ENCODE measurements around the gene IL10. TPM values are rescaled to one million over a fixed set of nuclear protein-coding genes. Genes with fewer than 3 reads are reported as not detected.

IL10 gene
- polyA plus RNA-seq, 1 donor: 0.42 TPM

GRCh38 chr1:206734499-206735142 is 37.7 kb downstream of the IL10 start:
- no peak for DNase-seq

GRCh38 chr1:206732992-206733391 is 39.3 kb downstream of the IL10 start:
- DNase-seq: no peak

GRCh38 chr1:206732508-206732907 is 39.8 kb downstream of the IL10 start:
- DNase-seq: no peak

GRCh38 chr1:206729507-206729906 is 42.8 kb downstream of the IL10 start:
- DNase-seq: no peak

GRCh38 chr1:206729050-206729449 is 43.2 kb downstream of the IL10 start:
- DNase-seq: no peak

GRCh38 chr1:206728697-206728987 is 43.7 kb downstream of the IL10 start:
- DNase-seq: no peak

- no peak for DNase-seq
Observed at GRCh38 chr1:206727981-206728696, 44.2 kb downstream of the IL10 start.

- DNase-seq: no peak
Observed at GRCh38 chr1:206725109-206725963, 47.0 kb downstream of the IL10 start.

GRCh38 chr1:206723805-206724472 is 48.4 kb downstream of the IL10 start:
- no peak for DNase-seq

GRCh38 chr1:206723462-206723804 is 48.9 kb downstream of the IL10 start:
- no peak for DNase-seq

- no peak for DNase-seq
Observed at GRCh38 chr1:206722751-206723461, 49.4 kb downstream of the IL10 start.

- no peak for DNase-seq
Observed at GRCh38 chr1:206721454-206721853, 50.8 kb downstream of the IL10 start.

- no peak for DNase-seq
Observed at GRCh38 chr1:206719169-206719839, 53.0 kb downstream of the IL10 start.

- DNase-seq: no peak
Observed at GRCh38 chr1:206717674-206717989, 54.7 kb downstream of the IL10 start.

Other genes starting within 250 kb of the IL10 start
- 88.1 TPM for gene EIF2D, start 160.0 kb downstream of the IL10 start, polyA plus RNA-seq (ENCODE audit: insufficient read length)
- 8.0 TPM for gene DYRK3, start 137.0 kb downstream of the IL10 start, polyA plus RNA-seq (ENCODE audit: insufficient read length)
- gene MAPKAPK2, start 87.6 kb downstream of the IL10 start, polyA plus RNA-seq (ENCODE audit: insufficient read length): 71.1 TPM
- gene IL19, start 1.7 kb downstream of the IL10 start, polyA plus RNA-seq (ENCODE audit: insufficient read length): 1.0 TPM
- not detected for gene IL20, start 93.1 kb upstream of the IL10 start, polyA plus RNA-seq (ENCODE audit: insufficient read length)
- 0.23 TPM for gene IL24, start 124.9 kb upstream of the IL10 start, polyA plus RNA-seq (ENCODE audit: insufficient read length)
- 1.8 TPM for gene FCMR, start 149.4 kb upstream of the IL10 start, polyA plus RNA-seq (ENCODE audit: insufficient read length)
- gene PIGR, start 174.0 kb upstream of the IL10 start, polyA plus RNA-seq (ENCODE audit: insufficient read length): 1.6 TPM
- gene FCAMR, start 198.0 kb upstream of the IL10 start, polyA plus RNA-seq (ENCODE audit: insufficient read length): 7.7 TPM